ENCODE results near the gene UCHL5. TPM values are rescaled to one million over a fixed set of nuclear protein-coding genes. Genes with fewer than 3 reads are reported as not detected.

UCHL5 gene
- total RNA-seq, 1 experiment from 2014 or later = 100 TPM

GRCh38 chr1:193077991-193078390, 18.8 kb upstream of the UCHL5 start:
- Histone ChIP-seq H3K36me3 (ENCODE audit: insufficient read depth, low read length, poor library complexity, severe bottlenecking) (peaks cover 66% of the 10 kb centered on the region), H3K27me3 (replicated peaks; ENCODE audit: insufficient read depth, low read depth, low read length, poor library complexity) (no peaks in the 10 kb centered on the region), H3K4me1 (ENCODE audit: insufficient read depth, low read length, poor library complexity, severe bottlenecking) (no peaks in the 10 kb centered on the region), H3K27ac (ENCODE audit: low read depth, low read length, poor library complexity, severe bottlenecking) (no peak overlapping the region), H3K4me3 (ENCODE audit: low read depth, low read length, poor library complexity, severe bottlenecking) (no peak overlapping the region), H3K9me3 (ENCODE audit: low read depth, low read length, poor library complexity, severe bottlenecking) (peaks cover 12% of the 10 kb centered on the region)
- no TSS peak for BruUV-seq (replicated peaks)
- ChIA-PET CTCF (no interaction called here), POLR2A (ENCODE audit: low non-redundant PET) (no interaction called here)
- TF ChIP-seq EZH2 (IDR thresholded peaks at IDR 0.05; ENCODE audit: borderline replicate concordance, low read depth, low read length, poor library complexity, severe bottlenecking) (no peak), CTCF (conservative IDR thresholded peaks at IDR 0.05; ENCODE audit: low read depth, low read length) (no peak)
- intact Hi-C loops (cut with micrococcal nuclease; ENCODE audit: unreplicated experiment) = no loop called here
- no peak for DNase-seq (ENCODE audit: low spot score)

GRCh38 chr1:193070942-193071341, 11.8 kb upstream of the UCHL5 start:
- Histone ChIP-seq H3K4me3 (ENCODE audit: low read depth, low read length, poor library complexity, severe bottlenecking) (no peak overlapping the region), H3K36me3 (ENCODE audit: insufficient read depth, low read length, poor library complexity, severe bottlenecking) (peaks cover 3% of the 10 kb centered on the region), H3K27ac (ENCODE audit: low read depth, low read length, poor library complexity, severe bottlenecking) (peak overlapping the region; percentile 46), H3K4me1 (ENCODE audit: insufficient read depth, low read length, poor library complexity, severe bottlenecking) (peaks cover 23% of the 10 kb centered on the region), H3K9me3 (ENCODE audit: low read depth, low read length, poor library complexity, severe bottlenecking) (no peaks in the 10 kb centered on the region), H3K27me3 (replicated peaks; ENCODE audit: insufficient read depth, low read depth, low read length, poor library complexity) (no peaks in the 10 kb centered on the region)
- TF ChIP-seq CTCF (conservative IDR thresholded peaks at IDR 0.05; ENCODE audit: low read depth, low read length) = no peak
- TF ChIP-seq EZH2 (IDR thresholded peaks at IDR 0.05; ENCODE audit: borderline replicate concordance, low read depth, low read length, poor library complexity, severe bottlenecking) = no peak
- ChIA-PET CTCF (no interaction called here), POLR2A (ENCODE audit: low non-redundant PET) (no interaction called here)
- intact Hi-C loops (cut with micrococcal nuclease; ENCODE audit: unreplicated experiment) = no loop called here
- BruUV-seq (replicated peaks) = no TSS peak
- peak; percentile 79 for DNase-seq (ENCODE audit: low spot score)

GRCh38 chr1:193070386-193070753, 11.2 kb upstream of the UCHL5 start:
- no TSS peak for BruUV-seq (replicated peaks)

More at GRCh38 chr1:193070386-193070753, 11.2 kb upstream of the UCHL5 start:
- no peaks in the 10 kb centered on the region for H3K9me3 ChIP-seq (ENCODE audit: low read depth, low read length, poor library complexity, severe bottlenecking)
- TF ChIP-seq CTCF (conservative IDR thresholded peaks at IDR 0.05; ENCODE audit: low read depth, low read length) (no peak), EZH2 (IDR thresholded peaks at IDR 0.05; ENCODE audit: borderline replicate concordance, low read depth, low read length, poor library complexity, severe bottlenecking) (no peak)
- no peaks in the 10 kb centered on the region for H3K27me3 ChIP-seq (replicated peaks; ENCODE audit: insufficient read depth, low read depth, low read length, poor library complexity)
- H3K4me1 ChIP-seq (ENCODE audit: insufficient read depth, low read length, poor library complexity, severe bottlenecking) = peaks cover 23% of the 10 kb centered on the region
- peak; percentile 43 for DNase-seq (ENCODE audit: low spot score)
- peak overlapping the region; percentile 13 for H3K27ac ChIP-seq (ENCODE audit: low read depth, low read length, poor library complexity, severe bottlenecking)
- ChIA-PET CTCF (interaction anchor here (1.0 kb wide), 1 partner anchor 11 kb away, joined by 5 read pairs; the partner anchor contains the start of genes RO60 and UCHL5), POLR2A (ENCODE audit: low non-redundant PET) (interaction anchor here (0.6 kb wide), 1 partner anchor 10 kb away, joined by 3 read pairs; no protein-coding TSS in a partner anchor)
- no peak overlapping the region for H3K4me3 ChIP-seq (ENCODE audit: low read depth, low read length, poor library complexity, severe bottlenecking)
- intact Hi-C loops (cut with micrococcal nuclease; ENCODE audit: unreplicated experiment) = no loop called here
- H3K36me3 ChIP-seq (ENCODE audit: insufficient read depth, low read length, poor library complexity, severe bottlenecking) = peaks cover 3% of the 10 kb centered on the region

Data from A673 (cell line).